GM21447 (cell line): ENCODE results near the gene TUBA4A.
"Not testable (repeated sequence)": the region's sequence is repeated elsewhere in the genome, so short reads cannot be mapped to it uniquely, and the experiment has no call there.

Source experiments
- ATAC-seq: cut with Tn5 transposase; IDR thresholded peaks from one replicate; pipeline ENCODE4 v1.9.1; 2021; ENCODE audit not compliant: unreplicated experiment

The TUBA4A gene

GRCh38 chr2:219214141-219214540 lies 39.6 kb downstream of the TUBA4A start:
- ATAC-seq: no peak

DNA sequence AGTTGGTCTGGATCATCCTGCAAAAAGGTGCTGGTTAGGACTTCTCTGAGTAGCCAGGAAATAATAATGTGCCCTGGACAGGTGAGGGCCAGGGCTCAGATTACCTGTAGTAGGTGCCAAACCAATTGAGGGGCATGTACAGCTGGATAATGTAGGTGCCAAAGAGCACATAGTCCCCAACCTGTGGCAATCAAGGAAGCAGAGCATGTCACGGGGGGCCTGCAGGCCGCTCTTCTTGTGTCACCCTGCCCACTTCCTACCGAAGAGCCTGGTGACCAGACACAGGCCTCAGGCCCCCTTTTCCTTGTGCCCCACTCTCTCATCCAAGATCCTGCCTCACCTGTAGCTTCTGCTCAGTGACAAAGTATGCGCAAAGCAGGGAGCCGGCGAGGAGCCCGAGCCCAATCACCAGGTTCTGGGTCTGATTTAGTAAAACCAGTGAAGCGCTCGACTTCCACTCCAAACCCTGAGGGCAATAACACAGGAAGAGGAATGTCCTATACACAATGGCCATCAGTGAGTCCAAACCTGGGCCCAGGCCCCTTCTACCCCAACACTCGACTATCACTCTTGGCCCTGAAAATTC lies 40.1 kb downstream of the TUBA4A start:
- no peak for ATAC-seq

DNA sequence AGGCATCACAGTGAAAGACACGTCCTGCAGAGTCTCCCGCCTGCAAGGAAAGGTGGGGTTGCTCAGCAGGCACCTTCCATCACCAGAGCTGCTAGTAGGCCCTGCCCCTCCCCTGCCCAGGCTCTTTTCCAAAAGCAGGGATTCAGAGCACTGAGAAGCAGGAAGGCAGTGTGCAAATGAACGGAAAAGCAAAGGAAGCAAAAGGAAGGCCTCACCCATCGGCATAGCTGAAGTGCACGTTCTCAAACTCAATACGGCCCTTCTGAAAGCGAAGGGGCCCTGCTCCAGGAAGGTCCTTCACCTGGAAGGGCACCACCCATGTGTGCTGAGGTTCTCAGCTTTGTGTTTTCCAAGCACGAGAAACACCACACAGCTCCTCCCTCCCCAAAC lies 40.7 kb downstream of the TUBA4A start:
- no peak for ATAC-seq

GRCh38 chr2:219210886-219211362 lies 42.8 kb downstream of the TUBA4A start:
- no peak for ATAC-seq

- no peak for ATAC-seq
Observed at GRCh38 chr2:219210196-219210885, 43.4 kb downstream of the TUBA4A start.

DNA sequence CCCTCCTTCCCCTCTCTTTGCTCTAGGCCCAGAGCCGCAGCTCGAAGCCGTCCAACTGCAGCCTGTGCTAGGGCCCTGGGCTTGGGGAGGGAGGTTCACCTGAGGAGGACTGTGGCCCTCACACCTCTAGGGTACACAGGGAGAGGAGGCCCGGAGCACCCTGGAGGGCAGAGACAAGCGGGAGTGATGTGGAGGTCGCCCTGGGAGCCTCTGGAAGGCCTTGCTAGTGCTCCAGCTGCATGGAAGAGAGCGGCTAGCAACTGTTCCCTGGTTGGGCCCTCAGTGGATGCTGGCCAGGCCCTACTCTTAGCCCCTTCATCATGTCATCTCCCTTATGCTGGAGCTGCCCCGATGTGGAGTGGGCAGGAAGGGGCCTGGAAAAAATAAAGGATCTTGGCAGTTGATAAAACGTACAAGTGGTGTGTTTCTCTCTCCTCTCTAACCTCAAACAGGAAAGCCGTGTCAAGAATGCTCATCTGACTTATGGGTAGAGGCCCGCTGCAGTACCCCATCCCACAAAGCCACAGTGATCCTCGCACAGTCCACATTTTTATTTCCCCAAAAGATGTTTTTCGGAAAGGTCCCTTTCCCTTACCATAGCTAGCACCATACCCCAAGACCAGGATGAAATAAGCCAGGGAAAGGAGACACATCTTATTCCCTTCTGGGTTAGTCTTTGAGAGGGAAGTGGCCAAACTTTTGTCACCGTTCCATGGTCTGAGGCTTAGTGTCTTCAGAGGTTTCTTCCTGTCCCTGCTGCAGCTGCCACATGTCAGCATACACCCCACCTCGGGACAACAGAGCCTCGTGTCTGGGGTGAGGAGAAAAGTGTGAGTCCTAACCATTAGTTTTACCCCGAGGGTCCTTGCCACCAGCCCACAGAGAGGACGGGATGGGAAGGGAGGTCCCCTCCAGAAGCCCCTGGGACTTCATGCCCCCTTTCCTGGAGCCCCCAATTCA lies 44.2 kb downstream of the TUBA4A start:
- ATAC-seq: no peak

DNA sequence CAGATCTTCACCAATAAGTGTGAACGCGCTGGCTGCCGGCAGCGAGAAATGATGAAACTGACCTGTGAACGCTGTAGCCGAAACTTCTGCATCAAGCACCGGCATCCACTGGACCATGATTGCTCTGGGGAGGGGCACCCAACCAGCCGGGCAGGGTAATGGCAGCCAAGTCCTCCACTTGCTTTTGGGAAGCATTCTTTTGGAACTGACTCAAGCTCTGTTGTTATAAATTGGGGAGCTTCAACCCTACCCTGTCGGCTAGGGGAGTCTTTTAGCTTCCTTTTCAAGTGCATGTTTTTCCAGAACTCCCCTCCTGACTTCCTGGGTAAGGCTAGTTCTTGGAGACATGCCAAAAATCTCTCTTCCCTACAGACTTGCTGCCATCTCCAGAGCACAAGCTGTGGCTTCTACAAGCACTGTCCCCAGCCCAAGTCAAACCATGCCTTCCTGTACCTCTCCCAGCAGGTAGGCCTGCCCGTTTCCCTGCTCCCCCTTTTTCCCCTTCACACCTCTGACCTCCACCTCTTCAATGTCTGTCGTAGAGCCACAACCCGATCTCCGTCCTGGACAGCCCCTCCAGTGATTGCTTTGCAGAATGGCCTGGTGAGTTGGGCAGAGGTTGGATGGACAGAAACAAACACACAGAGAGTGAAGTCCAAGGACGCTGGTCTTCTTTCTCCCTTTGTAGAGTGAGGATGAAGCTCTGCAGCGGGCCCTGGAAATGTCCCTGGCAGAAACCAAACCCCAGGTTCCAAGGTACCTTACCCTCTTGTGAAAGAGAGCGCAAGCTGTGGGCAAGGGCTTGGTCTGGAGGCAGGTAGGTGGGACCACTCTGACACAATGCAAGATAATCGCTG lies 45.6 kb downstream of the TUBA4A start:
- ATAC-seq: no peak

DNA sequence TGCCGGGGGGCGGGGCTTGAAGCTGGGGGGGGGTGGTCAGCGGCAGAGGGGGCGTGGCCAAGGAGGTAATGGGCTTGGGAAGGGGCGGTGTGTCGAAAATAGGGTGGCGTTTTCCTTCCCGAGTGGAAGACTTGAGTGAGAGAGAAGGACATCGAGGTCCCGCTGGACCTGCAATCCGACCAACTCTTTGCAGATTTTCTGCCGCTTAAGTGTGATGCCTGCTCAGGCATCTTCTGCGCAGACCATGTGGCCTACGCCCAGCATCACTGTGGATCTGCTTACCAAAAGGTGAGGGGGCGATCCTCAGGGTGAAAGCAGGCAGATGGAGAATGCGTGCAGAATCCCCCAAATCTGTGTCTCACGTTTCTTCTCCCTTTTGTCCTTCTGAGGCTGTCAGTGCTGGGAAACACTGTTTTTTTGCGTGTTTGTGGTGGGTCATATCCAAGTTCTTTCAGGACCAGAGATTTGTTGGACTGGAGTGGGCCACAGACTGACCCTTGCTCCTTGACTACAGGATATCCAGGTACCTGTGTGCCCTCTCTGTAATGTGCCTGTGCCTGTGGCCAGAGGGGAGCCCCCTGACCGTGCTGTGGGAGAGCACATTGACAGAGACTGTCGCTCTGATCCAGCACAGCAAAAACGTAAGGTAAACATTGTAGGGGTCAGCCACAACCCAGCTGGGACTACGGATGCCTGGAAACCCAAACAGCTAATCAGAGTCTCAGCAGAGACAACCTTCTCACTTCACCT lies 46.4 kb downstream of the TUBA4A start:
- ATAC-seq: no peak

DNA sequence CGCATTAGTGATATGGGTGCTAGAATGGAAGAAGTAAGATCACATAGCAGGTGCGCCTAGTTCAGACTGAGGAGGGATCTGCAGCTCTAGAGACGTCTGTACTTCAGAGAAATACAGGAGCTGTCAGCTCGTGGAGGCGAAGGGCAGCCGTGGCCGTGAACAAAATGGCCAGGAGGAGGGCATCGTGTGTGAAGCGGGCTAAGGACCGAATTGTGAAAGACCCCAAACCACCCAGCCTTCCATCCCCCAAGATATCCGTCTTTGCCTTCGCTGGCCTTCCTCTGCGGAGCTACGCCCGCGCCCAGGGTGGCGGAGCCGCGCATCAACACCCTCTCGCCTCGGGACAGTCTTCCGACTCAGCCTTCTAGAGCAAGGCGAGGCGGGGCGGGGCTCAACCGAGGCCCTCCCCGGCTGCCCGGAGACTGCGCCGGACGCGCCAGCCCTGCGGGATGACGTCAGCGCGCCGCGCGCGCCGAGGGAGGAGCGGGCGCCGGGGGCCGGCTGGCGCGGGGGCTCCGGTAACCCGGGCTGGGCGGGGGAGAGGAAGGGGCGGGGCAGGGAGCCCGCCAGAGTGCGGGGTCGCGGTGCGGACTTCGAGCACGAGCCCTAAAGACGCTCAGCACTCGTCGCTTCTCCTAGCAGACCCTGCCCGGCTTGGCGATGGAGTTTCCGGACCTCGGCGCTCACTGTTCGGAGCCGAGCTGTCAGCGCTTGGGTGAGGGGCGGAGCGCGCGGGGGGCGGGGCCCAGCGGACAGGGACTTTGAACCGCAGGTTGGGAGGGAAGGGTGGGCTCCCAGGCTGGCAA lies 47.2 kb downstream of the TUBA4A start, which contains the start of gene ZFAND2B:
Gene ZFAND2B (plus strand): TSS at position 455 of the 806 bp plus-strand sequence. CDS start 206 bp downstream, at position 661.
- ATAC-seq: peak; percentile 96

DNA sequence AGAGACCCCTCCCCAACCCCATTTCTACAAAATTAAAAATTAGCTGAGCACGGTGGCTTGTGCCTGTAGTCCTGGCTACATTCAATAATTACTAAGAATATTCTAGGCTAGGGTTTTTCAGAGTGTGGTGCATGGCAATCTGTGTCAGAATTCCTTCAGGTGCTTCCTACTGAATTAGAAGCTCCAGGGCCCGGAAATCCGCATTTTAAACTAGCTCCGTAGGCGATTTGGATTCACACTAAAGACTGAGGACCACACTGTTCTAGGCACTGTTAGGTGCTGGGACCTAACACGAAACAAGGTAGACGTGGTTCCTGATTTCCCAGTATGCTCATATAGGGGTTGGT lies 47.8 kb downstream of the TUBA4A start:
- ATAC-seq: no peak

DNA sequence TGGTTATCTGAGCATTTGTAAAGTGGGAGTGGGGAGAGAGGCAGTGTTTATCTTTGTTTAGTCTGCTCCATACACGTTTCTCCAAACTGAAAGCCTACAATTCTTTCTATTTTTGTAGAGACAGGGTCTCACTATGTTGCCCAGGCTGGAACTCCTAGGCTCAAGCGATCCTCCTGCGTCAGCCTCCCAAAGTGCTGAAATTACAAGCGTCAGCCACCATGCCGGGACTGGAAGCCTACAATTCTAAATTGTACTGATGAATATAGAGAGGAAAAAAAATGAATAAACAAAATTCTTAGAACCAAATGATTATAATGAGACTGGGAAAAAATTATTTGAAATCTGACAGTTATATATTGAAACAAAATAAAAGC lies 48.6 kb downstream of the TUBA4A start:
- no peak for ATAC-seq

DNA sequence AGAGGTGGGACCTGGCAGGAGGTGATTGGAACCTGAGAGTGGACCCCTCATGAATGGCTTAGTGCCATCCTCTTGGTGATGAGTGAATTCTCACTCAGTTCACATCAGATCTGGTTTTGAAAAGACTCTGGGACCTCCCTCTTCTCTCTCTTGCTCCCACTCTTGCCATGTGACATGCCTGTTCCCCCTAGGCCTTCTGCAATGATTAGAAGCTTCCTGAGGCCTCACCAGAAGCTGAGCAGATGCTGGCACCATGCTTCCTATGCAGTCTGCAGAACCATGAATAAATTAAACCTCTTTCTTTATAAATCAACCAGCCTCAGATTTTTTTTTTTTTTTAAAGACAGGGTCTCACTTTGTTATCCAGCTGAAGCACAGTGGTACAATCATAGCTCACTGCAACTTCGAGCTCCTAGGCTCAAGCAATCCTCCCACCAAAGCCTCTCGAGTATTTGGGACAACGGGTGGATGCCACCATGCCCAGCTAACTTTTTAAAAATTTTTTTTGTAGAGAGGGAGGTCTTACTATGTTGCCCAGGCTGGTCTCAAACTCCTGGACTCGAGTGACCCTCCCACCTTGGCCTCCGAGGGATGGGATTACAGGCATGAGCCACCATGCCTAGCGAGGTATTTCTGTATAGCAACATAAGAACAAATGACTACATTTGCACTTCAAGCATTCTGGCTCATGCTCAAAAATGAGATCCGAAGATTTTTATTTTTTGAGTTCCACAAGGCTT lies 49.1 kb downstream of the TUBA4A start:
- no peak for ATAC-seq

GRCh38 chr2:219201331-219201730 lies 52.4 kb downstream of the TUBA4A start:
- not testable (repeated sequence) for ATAC-seq

DNA sequence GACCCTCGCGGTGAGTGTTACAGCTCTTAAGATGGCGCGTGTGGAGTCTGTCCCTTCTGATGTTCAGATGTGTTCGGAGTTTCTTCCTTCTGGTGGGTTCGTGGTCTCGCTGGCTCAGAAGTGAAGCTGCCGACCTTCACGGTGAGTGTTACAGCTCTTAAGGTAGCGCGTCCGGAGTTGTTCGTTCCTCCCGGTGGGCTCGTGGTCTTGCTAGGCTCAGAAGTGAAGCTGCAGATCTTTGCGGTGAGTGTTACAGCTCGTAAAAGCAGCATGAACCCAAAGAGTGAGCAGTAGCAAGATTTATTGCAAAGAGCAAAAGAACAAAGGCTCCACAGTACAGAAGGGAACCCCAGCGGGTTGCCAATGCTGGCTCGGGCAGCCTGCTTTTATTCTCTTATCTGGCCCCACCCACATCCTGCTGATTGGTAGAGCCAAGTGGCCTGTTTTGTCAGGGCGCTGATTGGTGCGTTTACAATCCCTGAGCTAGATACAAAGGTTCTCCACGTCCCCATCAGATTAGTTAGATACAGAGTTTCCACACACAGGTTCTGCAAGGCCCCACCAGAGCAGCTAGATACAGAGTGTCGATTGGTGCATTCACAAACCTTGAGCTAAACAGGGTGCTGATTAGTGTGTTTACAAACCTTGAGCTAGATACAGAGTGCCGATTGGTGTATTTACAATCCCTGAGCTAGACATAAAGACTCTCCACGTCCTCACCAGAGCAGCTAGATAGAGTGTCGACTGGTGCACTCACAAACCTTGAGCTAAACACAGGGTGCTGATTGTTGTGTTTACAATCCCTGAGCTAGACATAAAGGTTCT lies 53.0 kb downstream of the TUBA4A start:
- not testable (repeated sequence) for ATAC-seq
